NCI-H187 treated with DMSO at 0.1 percent for 48 hours (cell line): ENCODE data around the gene LRP5.
"Not testable (repeated sequence)": the region's sequence is repeated elsewhere in the genome, so short reads cannot be mapped to it uniquely, and the experiment has no call there.

Experiments used
- DNase-seq: peaks from one replicate; lab custom pipeline; 2025; lab: John Stamatoyannopoulos, UW

LRP5 gene

GRCh38 chr11:68423481-68423880 lies 111.1 kb downstream of the LRP5 start:
- no peak for DNase-seq

- no peak for DNase-seq
Measured at GRCh38 chr11:68424101-68424632, 111.8 kb downstream of the LRP5 start.

- no peak for DNase-seq
Measured at GRCh38 chr11:68424981-68425865, 112.8 kb downstream of the LRP5 start.

GRCh38 chr11:68425866-68426380 lies 113.5 kb downstream of the LRP5 start:
- no peak for DNase-seq

GRCh38 chr11:68429661-68430060 lies 117.3 kb downstream of the LRP5 start:
- no peak for DNase-seq

- no peak for DNase-seq
Measured at GRCh38 chr11:68430384-68430783, 118.0 kb downstream of the LRP5 start.

GRCh38 chr11:68430801-68431200 lies 118.4 kb downstream of the LRP5 start:
- DNase-seq: no peak

GRCh38 chr11:68431984-68432645 lies 119.7 kb downstream of the LRP5 start:
- no peak for DNase-seq

- no peak for DNase-seq
Measured at GRCh38 chr11:68432874-68433273, 120.5 kb downstream of the LRP5 start.

GRCh38 chr11:68433541-68433940 lies 121.2 kb downstream of the LRP5 start:
- no peak for DNase-seq

GRCh38 chr11:68434159-68434558 lies 121.8 kb downstream of the LRP5 start:
- not testable (repeated sequence) for DNase-seq

- DNase-seq: no peak
Measured at GRCh38 chr11:68436162-68436888, 123.9 kb downstream of the LRP5 start.

- no peak for DNase-seq
Measured at GRCh38 chr11:68436985-68437926, 124.9 kb downstream of the LRP5 start.

GRCh38 chr11:68437927-68438657 lies 125.7 kb downstream of the LRP5 start:
- DNase-seq: no peak

- DNase-seq: no peak
Measured at GRCh38 chr11:68438658-68439259, 126.4 kb downstream of the LRP5 start.

- no peak for DNase-seq
Measured at GRCh38 chr11:68439355-68440065, 127.1 kb downstream of the LRP5 start.

- no peak for DNase-seq
Measured at GRCh38 chr11:68440224-68440623, 127.8 kb downstream of the LRP5 start.

GRCh38 chr11:68441466-68442230 lies 129.3 kb downstream of the LRP5 start:
- DNase-seq: no peak
